Tibial artery (tissue), 4 donors: Measurements from ENCODE around the gene INSL3.
A peak's percentile ranks its signal among the peaks of the same experiment; 100 is the strongest.

Source experiments
- DNase-seq, 2 donors: peaks; one replicate each; pipeline ENCODE4 v3.0.0-alpha.2; 2019
- H3K27ac ChIP-seq, 2 donors: fragments of 200-600 bp; sonication (generic) in 1 of 2; 1 replicate in 1 of 2; 2 replicates in 1 of 2; pipeline ENCODE4 v1.5.1; 2018 to 2019; ENCODE audit warnings: mild to moderate bottlenecking in 1 of 2
- H3K27me3 ChIP-seq, 2 donors: fragments of 200-600 bp; sonication (generic) in 1 of 2; one replicate each; pipeline versions ENCODE4 v1.5.1 to v1.6.0; 2016 to 2019
- H3K36me3 ChIP-seq, 3 donors: fragments of 200-600 bp; sonication (generic) in 2 of 3; one replicate each; pipeline ENCODE4 v1.5.1; 2016 to 2019; ENCODE audit warnings: mild to moderate bottlenecking in 2 of 3
- H3K4me1 ChIP-seq, 4 donors: fragments of 200-600 bp; sonication (generic) in 2 of 4; 1 replicate in 3 of 4; 2 replicates in 1 of 4; pipeline ENCODE4 v1.5.1; 2016 to 2019
- H3K4me3 ChIP-seq, 2 donors: fragments of 200-600 bp; sonication (generic) in 1 of 2; 1 replicate in 1 of 2; 2 replicates in 1 of 2; pipeline ENCODE4 v1.5.1; 2018 to 2019; ENCODE audit warnings: mild to moderate bottlenecking in 2 of 2
- H3K9me3 ChIP-seq, 3 donors: fragments of 200-600 bp; sonication (generic) in 1 of 3; one replicate each; pipeline ENCODE4 v1.5.1; 2016 to 2019
- intact Hi-C: fragments of 100-400 bp; cut with DNase I; formaldehyde crosslinking; loops from one replicate; pipeline ENCODE4 v1.15.0; 2023; ENCODE audit warnings: low total_unique reads
- TF ChIP-seq, protein P1 (sequence below), 2 experiments: fragments of 200-600 bp in 1 of 2; fragments of 450-650 bp in 1 of 2; IDR thresholded peaks; one replicate each; pipeline ENCODE4 v1.5.1; 2017 to 2019; ENCODE audit warnings: antibody characterized with exemption in 2 of 2, mild to moderate bottlenecking in 1 of 2, moderate library complexity in 1 of 2

INSL3 gene

DNA sequence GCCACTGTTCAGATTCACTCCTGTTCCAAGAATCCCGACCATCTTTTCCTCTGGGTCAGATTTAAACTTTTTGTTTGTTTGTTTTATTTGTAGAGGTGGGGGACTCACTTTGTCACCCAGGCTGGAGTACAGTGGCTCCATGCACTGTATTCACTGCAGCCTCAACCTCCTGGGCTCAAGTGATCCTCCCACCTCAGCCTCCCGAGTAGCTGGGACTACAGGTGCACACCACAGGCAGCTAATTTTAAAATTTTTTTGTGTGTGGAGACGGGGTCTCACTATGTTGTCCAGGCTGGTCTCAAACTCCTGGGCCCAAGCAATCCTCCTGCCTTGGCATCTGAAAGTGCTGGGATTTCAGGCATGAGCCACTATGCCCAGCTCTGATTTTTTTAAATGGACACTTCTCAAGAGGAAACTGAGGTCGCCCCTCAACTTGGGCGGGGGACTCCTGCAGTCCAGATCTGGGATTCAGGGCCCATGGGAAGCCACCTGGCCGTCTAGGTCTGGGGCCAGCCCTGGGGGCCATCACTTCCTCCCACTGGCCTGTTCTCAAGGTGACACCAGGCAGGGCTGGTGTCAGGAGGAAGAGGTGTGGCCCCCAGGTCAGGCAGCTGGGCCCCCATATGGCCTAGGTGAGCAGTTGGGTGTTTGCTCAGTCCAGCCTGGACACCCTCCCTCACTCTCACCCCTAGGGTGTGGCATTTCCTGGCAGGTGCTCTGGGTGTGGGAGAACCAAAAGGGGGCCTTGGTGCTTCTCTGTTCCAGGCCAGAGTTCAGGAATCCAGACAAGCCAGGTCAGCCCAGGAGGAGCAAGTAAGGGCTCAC, 25.1 kb downstream of the INSL3 start:
- Histone ChIP-seq H3K36me3 (no peaks in the 10 kb centered on the region), H3K4me1 (peaks cover 0 to 7% (median 0%) of the 10 kb centered on the region in 4 donors), H3K27ac (no peak overlapping the region), H3K27me3 (peaks cover 4 to 80% of the 10 kb centered on the region in 2 donors), H3K4me3 (no peak overlapping the region), H3K9me3 (no peaks in the 10 kb centered on the region)
- TF ChIP-seq, protein P1, sequence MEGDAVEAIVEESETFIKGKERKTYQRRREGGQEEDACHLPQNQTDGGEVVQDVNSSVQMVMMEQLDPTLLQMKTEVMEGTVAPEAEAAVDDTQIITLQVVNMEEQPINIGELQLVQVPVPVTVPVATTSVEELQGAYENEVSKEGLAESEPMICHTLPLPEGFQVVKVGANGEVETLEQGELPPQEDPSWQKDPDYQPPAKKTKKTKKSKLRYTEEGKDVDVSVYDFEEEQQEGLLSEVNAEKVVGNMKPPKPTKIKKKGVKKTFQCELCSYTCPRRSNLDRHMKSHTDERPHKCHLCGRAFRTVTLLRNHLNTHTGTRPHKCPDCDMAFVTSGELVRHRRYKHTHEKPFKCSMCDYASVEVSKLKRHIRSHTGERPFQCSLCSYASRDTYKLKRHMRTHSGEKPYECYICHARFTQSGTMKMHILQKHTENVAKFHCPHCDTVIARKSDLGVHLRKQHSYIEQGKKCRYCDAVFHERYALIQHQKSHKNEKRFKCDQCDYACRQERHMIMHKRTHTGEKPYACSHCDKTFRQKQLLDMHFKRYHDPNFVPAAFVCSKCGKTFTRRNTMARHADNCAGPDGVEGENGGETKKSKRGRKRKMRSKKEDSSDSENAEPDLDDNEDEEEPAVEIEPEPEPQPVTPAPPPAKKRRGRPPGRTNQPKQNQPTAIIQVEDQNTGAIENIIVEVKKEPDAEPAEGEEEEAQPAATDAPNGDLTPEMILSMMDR (IDR thresholded peaks at IDR 0.05) = no peak
- no peak for DNase-seq
- intact Hi-C loops = no loop called here

DNA sequence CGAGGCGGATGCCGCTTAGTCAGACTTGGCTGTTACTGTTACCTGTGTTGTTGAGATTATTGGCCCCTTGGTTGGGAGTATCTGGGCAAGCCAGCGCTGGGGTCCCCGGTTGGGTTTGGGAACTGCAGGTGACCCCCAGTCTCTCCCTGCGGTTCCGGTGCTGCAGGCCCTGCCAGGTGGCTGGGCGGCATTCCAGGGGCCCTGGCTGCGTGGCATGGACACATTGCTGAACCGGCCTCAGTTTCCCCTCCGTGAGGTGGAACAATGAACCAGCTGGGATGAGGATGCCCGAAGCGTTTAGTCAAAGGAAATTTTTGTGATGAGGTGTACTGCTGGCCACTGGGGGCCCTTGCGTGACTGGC, 25.8 kb downstream of the INSL3 start:
- Histone ChIP-seq H3K27me3 (peaks cover 4 to 72% of the 10 kb centered on the region in 2 donors), H3K27ac (no peak overlapping the region)
- TF ChIP-seq, protein P1 (IDR thresholded peaks at IDR 0.05) = no peak

GRCh38 chr19:17794731-17795494, 26.4 kb downstream of the INSL3 start, which contains the start of gene B3GNT3:
TSS of gene B3GNT3 (plus strand) at chr19:17795138. CDS start at chr19:17807808, 12,670 bp downstream.
- DNase-seq = no peak
- peaks cover 4 to 74% of the 10 kb centered on the region in 2 donors for H3K27me3 ChIP-seq
- H3K4me3 ChIP-seq = peak within 1 kb of the TSS in 1 of 2 donors; percentile 3
- H3K9me3 ChIP-seq = no peaks in the 10 kb centered on the region
- H3K4me1 ChIP-seq = peaks cover 0 to 7% (median 0%) of the 10 kb centered on the region in 4 donors
- no peak within 1 kb of the TSS for H3K27ac ChIP-seq
- H3K36me3 ChIP-seq = no peaks in the 10 kb centered on the region
- TF ChIP-seq, protein P1 (IDR thresholded peaks at IDR 0.05) = no peak
- intact Hi-C loops = no loop called here

More for the DNA sequence above, 25.8 kb downstream of the INSL3 start:
- intact Hi-C loops = no loop called here
- no peak for DNase-seq
- Histone ChIP-seq H3K36me3 (no peaks in the 10 kb centered on the region), H3K4me3 (no peak overlapping the region), H3K4me1 (peaks cover 0 to 7% (median 0%) of the 10 kb centered on the region in 4 donors), H3K9me3 (no peaks in the 10 kb centered on the region)

DNA sequence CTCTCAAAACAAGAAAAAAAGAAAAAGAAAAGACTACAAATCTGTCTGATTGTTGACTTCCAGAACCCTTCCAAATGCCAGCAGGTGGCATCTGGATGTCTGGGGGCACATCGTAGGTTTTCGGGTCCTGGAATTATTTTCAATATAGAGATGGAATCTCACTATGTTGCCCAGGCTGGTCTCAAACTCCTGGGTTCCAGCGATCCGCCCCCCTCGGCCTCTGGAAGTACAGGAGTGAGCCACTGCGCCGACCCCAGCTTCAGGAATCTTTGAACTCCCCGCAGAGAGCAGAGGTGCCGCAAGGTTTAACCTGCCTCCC, 26.9 kb downstream of the INSL3 start:
- Histone ChIP-seq H3K27ac (no peak overlapping the region), H3K4me1 (peaks cover 0 to 7% (median 0%) of the 10 kb centered on the region in 4 donors), H3K27me3 (peaks cover 4 to 70% of the 10 kb centered on the region in 2 donors), H3K4me3 (no peak overlapping the region), H3K36me3 (no peaks in the 10 kb centered on the region), H3K9me3 (no peaks in the 10 kb centered on the region)
- intact Hi-C loops = no loop called here
- TF ChIP-seq, protein P1 (IDR thresholded peaks at IDR 0.05) = no peak
- DNase-seq = no peak

DNA sequence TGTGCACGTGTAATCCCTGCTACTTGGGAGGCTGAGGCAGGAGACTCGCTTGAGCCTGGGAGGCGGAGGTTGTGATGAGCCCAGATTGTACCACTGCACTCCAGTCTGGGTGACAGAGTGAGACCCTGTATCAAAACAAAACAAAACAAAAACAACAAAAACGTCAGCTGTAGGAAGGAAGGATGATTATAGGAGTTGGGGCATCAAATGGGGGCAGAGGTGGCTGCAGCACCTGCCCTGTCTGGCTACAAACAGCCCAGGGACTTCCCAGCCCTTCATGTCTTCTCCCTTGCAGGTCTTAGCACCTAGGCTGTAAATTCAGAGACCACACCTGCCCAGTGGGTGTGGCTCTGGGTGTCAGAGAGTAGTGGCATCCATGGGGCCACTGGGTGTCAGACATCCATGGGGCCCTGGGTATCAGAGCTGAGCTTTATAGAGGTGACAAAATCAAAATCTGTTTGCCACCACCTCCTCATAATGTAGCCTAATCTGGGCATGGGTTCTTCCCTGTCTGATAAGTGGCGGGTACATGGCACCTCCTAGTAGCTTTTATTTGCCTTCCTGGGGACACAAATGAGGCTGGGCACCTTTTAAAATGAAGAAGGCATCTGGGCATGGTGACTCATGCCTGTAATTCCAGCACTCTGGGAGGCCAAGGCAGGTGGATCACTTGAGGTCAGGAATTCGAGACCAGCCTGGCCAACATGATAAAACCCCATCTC, 31.1 kb downstream of the INSL3 start:
- Histone ChIP-seq H3K4me3 (no peak overlapping the region), H3K9me3 (no peaks in the 10 kb centered on the region), H3K27ac (no peak overlapping the region), H3K27me3 (peaks cover 4 to 51% of the 10 kb centered on the region in 2 donors), H3K36me3 (no peaks in the 10 kb centered on the region), H3K4me1 (peaks cover 0 to 7% (median 0%) of the 10 kb centered on the region in 4 donors)
- intact Hi-C loops = no loop called here
- DNase-seq = no peak
- TF ChIP-seq, protein P1 (IDR thresholded peaks at IDR 0.05) = no peak
